Loucy (cell line): ENCODE measurements around the gene DRAM2.
"Not testable (repeated sequence)": the region's sequence is repeated elsewhere in the genome, so short reads cannot be mapped to it uniquely, and the experiment has no call there.

Experiments used
- H2AFZ ChIP-seq: fragments of 200-600 bp; sonication (generic); 2 replicates; pipeline ENCODE4 v1.6.0; 2016; ENCODE audit warnings: antibody characterized with exemption, mild to moderate bottlenecking, low read length, moderate library complexity
- H3F3A ChIP-seq: fragments of 200-600 bp; 2 replicates; pipeline ENCODE4 v1.6.0; 2016; ENCODE audit warnings: antibody characterized with exemption, low read depth, mild to moderate bottlenecking
- H3K27me3 ChIP-seq: fragments of 200-600 bp; sonication (generic); 2 replicates; pipeline ENCODE4 v1.6.1; 2014; ENCODE audit warnings: low read length, mild to moderate bottlenecking; ENCODE audit not compliant: insufficient read depth, poor library complexity, severe bottlenecking
- H3K36me3 ChIP-seq: fragments of 200-600 bp; sonication (generic); 2 replicates; pipeline ENCODE4 v1.6.1; 2016; ENCODE audit warnings: low read length; ENCODE audit not compliant: insufficient read depth
- H3K4me1 ChIP-seq: fragments of 200-600 bp; sonication (generic); 2 replicates; pipeline ENCODE4 v1.5.1; 2014; ENCODE audit warnings: low read length, mild to moderate bottlenecking; ENCODE audit not compliant: insufficient read depth, poor library complexity, severe bottlenecking
- H3K4me2 ChIP-seq: fragments of 200-600 bp; sonication (generic); 2 replicates; pipeline ENCODE4 v1.6.0; 2014; ENCODE audit warnings: antibody characterized with exemption, low read length, low read depth, mild to moderate bottlenecking; ENCODE audit not compliant: poor library complexity, severe bottlenecking
- H3K4me3 ChIP-seq: fragments of 200-600 bp; sonication (generic); 2 replicates; pipeline ENCODE4 v1.5.1; 2014; ENCODE audit warnings: low read length, mild to moderate bottlenecking, mixed read lengths; ENCODE audit not compliant: poor library complexity, severe bottlenecking
- H3K79me2 ChIP-seq: fragments of 200-600 bp; sonication (generic); 2 replicates; pipeline ENCODE4 v1.6.1; 2014; ENCODE audit warnings: low read length; ENCODE audit not compliant: insufficient read depth
- H3K9ac ChIP-seq: fragments of 200-600 bp; sonication (generic); 2 replicates; pipeline ENCODE4 v1.6.0; 2014; ENCODE audit warnings: mild to moderate bottlenecking, low read depth, low read length, moderate library complexity; ENCODE audit not compliant: poor library complexity, severe bottlenecking
- H3K9me2 ChIP-seq: fragments of 200-600 bp; sonication (generic); replicated peaks from 2 replicates; pipeline ENCODE4 v1.6.1; 2016; ENCODE audit warnings: low read depth, low read length, mixed read lengths
- H3K9me3 ChIP-seq: fragments of 200-600 bp; sonication (generic); 2 replicates; pipeline ENCODE4 v1.6.1; 2014; ENCODE audit warnings: mild to moderate bottlenecking, antibody characterized with exemption, low read length, low read depth; ENCODE audit not compliant: insufficient read depth
- H4K20me1 ChIP-seq: fragments of 200-600 bp; sonication (generic); 2 replicates; pipeline ENCODE4 v1.6.0; 2014; ENCODE audit warnings: antibody characterized with exemption, low read length, mild to moderate bottlenecking; ENCODE audit not compliant: insufficient read depth, poor library complexity, severe bottlenecking
- CTCF ChIP-seq: fragments of 200-600 bp; sonication (generic); conservative IDR thresholded peaks from 2 replicates; pipeline ENCODE4 v1.5.1; 2014; ENCODE audit warnings: mild to moderate bottlenecking, antibody characterized with exemption, low read length
- EZH2phosphoT487 ChIP-seq: fragments of 200-600 bp; IDR thresholded peaks from 2 replicates; pipeline ENCODE4 v1.6.1; 2018; ENCODE audit warnings: antibody characterized with exemption, mild to moderate bottlenecking, moderate library complexity, borderline replicate concordance

DRAM2 gene

GRCh38 chr1:111085676-111086075 is 54.2 kb downstream of the DRAM2 start:
- H3K9me3 ChIP-seq: no peaks in the 10 kb centered on the region
- no peaks in the 10 kb centered on the region for H3F3A ChIP-seq
- H4K20me1 ChIP-seq: no peaks in the 10 kb centered on the region
- H3K4me1 ChIP-seq: no peaks in the 10 kb centered on the region
- TF ChIP-seq CTCF: no peak
- TF ChIP-seq EZH2phosphoT487: no peak
- no peak overlapping the region for H3K4me2 ChIP-seq
- H3K36me3 ChIP-seq: no peaks in the 10 kb centered on the region
- no peak overlapping the region for H3K9ac ChIP-seq
- H2AFZ ChIP-seq: no peak overlapping the region
- no peak overlapping the region for H3K4me3 ChIP-seq
- no peaks in the 10 kb centered on the region for H3K79me2 ChIP-seq
- H3K27me3 ChIP-seq: no peaks in the 10 kb centered on the region
- H3K9me2 ChIP-seq: 0 out of 2 replicates have a peak, but pooled peaks cover 3% of the 10 kb centered on the region

GRCh38 chr1:111084999-111085398 is 54.9 kb downstream of the DRAM2 start:
- Histone ChIP-seq H3K9me2 (0 out of 2 replicates have a peak, but pooled peaks cover under 1% of the 10 kb centered on the region), H3K4me1 (no peaks in the 10 kb centered on the region), H3K36me3 (no peaks in the 10 kb centered on the region), H4K20me1 (no peaks in the 10 kb centered on the region), H3K9me3 (no peaks in the 10 kb centered on the region), H3K27me3 (no peaks in the 10 kb centered on the region), H3F3A (no peaks in the 10 kb centered on the region), H3K4me3 (no peak overlapping the region), H3K9ac (no peak overlapping the region), H3K79me2 (no peaks in the 10 kb centered on the region), H2AFZ (no peak overlapping the region), H3K4me2 (no peak overlapping the region)
- TF ChIP-seq CTCF (no peak), EZH2phosphoT487 (no peak)

GRCh38 chr1:111082421-111083203 is 57.3 kb downstream of the DRAM2 start:
- Histone ChIP-seq H3K4me1 (no peaks in the 10 kb centered on the region), H4K20me1 (no peaks in the 10 kb centered on the region), H3K9me3 (no peaks in the 10 kb centered on the region), H3K79me2 (no peaks in the 10 kb centered on the region), H3K27me3 (no peaks in the 10 kb centered on the region), H3F3A (no peaks in the 10 kb centered on the region), H3K9me2 (no peaks in the 10 kb centered on the region), H3K4me2 (no peak overlapping the region), H3K4me3 (no peak overlapping the region), H3K9ac (no peak overlapping the region), H2AFZ (no peak overlapping the region), H3K36me3 (no peaks in the 10 kb centered on the region)
- TF ChIP-seq CTCF (no peak), EZH2phosphoT487 (no peak)

GRCh38 chr1:111079329-111079728 is 60.6 kb downstream of the DRAM2 start:
- H3K36me3 ChIP-seq, H3K9me2 ChIP-seq, H3F3A ChIP-seq, H3K9me3 ChIP-seq, H2AFZ ChIP-seq, H3K4me3 ChIP-seq, H4K20me1 ChIP-seq, H3K27me3 ChIP-seq, H3K9ac ChIP-seq, H3K4me1 ChIP-seq, H3K79me2 ChIP-seq, H3K4me2 ChIP-seq: not testable (repeated sequence)

GRCh38 chr1:111077312-111077711 is 62.6 kb downstream of the DRAM2 start:
- H3K9me2 ChIP-seq, H3K27me3 ChIP-seq, H3K9ac ChIP-seq, H3K79me2 ChIP-seq, H3F3A ChIP-seq, H3K36me3 ChIP-seq, H3K4me3 ChIP-seq, H3K4me2 ChIP-seq, H2AFZ ChIP-seq, H4K20me1 ChIP-seq, H3K9me3 ChIP-seq, H3K4me1 ChIP-seq: not testable (repeated sequence)
